ENCODE results near the gene MYOF.
"Not testable (repeated sequence)": the region's sequence is repeated elsewhere in the genome, so short reads cannot be mapped to it uniquely, and the experiment has no call there.

Gene MYOF

GRCh38 chr10:93420944-93421825 is 60.9 kb downstream of the MYOF start:
- no peak for DNase-seq (ENCODE audit: low read depth)

DNA sequence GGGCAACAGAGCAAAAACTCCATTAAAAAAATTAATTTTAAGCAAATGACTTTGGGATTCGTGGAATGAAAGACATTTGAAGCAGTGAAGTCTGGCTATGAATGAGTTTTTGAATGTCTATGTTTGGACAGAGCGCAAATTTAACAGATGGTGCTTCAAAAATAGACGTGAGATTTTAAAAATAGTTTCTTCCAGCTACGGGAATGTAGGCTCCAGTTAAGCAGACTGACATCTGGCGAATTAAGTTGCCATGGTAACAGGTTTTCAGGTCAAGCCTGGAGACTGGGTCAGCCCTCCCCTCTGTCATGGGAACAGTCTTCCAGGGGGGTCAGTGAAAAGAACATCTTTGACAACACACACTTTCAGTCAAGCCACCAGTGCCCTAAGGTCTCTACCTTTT is 62.0 kb downstream of the MYOF start:
- DNase-seq (ENCODE audit: low read depth) = no peak

DNA sequence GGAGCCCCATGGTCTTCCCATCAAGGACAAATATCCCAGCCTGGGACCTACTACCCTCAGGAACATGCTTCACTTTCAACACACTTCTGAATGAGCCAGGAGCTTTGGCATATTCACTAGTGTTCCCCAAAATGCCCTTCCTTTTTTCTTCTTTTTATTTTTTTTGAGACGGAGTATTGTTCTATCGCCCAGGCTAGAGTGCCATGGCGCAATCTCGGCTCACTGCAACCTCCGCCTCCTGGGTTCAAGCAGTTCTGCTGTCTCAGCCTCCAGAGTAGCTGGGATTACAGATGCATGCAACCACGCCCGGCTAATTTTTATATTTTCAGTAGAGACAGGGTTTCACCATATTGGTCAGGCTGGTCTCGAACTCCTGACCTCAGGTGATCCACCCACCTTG is 63.1 kb downstream of the MYOF start:
- DNase-seq (ENCODE audit: low read depth) = not testable (repeated sequence)

GRCh38 chr10:93417921-93418320 is 64.2 kb downstream of the MYOF start:
- no peak for DNase-seq (ENCODE audit: low read depth)

- no peak for DNase-seq (ENCODE audit: low read depth)
Observed at GRCh38 chr10:93417266-93417665, 64.9 kb downstream of the MYOF start.

- no peak for DNase-seq (ENCODE audit: low read depth)
Observed at GRCh38 chr10:93416824-93417223, 65.3 kb downstream of the MYOF start.

DNA sequence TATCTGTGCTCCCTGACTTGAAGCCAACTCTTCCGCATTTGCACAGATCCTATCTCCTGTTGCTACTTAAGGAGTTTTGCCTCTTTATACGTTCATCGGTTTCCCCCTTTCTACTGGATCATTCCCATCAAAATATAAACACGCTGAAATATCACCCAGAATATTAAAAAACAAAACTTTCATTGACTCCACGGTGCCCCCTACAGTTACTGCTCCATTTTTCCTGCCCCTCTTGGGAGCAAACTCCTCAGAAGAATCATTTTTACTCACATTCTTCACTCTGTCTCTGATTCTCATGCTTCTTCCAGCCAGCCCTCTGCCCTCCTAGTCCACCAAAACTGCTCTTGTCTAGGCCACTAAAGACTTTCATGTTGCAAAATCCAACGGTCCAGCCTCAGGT is 66.4 kb downstream of the MYOF start:
- no peak for DNase-seq (ENCODE audit: low read depth)

- no peak for DNase-seq (ENCODE audit: low read depth)
Observed at GRCh38 chr10:93413252-93413689, 68.9 kb downstream of the MYOF start.

GRCh38 chr10:93412801-93413200 is 69.3 kb downstream of the MYOF start:
- DNase-seq (ENCODE audit: low read depth) = no peak

- no peak for DNase-seq (ENCODE audit: low read depth)
Observed at GRCh38 chr10:93410697-93411348, 71.3 kb downstream of the MYOF start.

GRCh38 chr10:93408783-93409182 is 73.4 kb downstream of the MYOF start:
- no peak for DNase-seq (ENCODE audit: low read depth)

DNA sequence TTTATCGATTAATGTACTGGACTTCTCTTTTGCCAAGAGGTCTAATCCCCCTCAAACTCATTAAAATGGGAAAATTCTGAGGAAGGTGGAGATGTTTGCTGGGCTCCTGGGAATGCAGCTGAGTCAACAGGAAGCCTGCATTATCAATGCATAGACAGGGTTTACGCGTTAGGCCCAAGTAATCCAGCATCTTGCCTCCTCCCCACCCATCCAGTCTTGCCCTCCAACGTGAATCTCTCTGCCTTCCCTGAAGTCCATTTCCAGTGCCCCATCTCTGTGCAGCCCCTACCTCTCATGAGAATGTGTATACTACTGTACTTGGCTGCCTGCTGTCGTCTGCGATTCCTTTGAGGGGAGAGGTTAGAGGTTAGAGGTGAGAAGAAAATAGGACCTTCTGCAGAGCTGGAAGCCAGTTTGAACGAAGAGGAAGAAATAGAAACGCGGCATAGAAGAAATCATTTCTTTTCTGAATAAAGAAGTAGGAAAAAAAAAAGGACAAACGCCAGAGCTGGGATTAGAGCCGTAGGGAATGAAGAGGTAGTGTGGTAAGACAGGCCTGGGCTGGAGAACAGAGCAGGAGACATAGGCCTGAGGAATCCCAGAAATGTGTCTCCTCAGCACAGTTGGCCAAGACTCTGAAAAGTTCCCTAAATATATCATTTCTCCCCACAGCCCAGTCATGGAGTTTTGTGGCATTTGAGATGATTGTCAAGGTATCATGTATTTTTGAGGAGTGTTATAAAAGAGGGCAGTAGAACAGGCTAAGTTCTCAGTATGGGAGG is 75.6 kb downstream of the MYOF start:
- no peak for DNase-seq (ENCODE audit: low read depth)

- DNase-seq (ENCODE audit: low read depth) = no peak
Observed at GRCh38 chr10:93404048-93404354, 78.1 kb downstream of the MYOF start.

DNA sequence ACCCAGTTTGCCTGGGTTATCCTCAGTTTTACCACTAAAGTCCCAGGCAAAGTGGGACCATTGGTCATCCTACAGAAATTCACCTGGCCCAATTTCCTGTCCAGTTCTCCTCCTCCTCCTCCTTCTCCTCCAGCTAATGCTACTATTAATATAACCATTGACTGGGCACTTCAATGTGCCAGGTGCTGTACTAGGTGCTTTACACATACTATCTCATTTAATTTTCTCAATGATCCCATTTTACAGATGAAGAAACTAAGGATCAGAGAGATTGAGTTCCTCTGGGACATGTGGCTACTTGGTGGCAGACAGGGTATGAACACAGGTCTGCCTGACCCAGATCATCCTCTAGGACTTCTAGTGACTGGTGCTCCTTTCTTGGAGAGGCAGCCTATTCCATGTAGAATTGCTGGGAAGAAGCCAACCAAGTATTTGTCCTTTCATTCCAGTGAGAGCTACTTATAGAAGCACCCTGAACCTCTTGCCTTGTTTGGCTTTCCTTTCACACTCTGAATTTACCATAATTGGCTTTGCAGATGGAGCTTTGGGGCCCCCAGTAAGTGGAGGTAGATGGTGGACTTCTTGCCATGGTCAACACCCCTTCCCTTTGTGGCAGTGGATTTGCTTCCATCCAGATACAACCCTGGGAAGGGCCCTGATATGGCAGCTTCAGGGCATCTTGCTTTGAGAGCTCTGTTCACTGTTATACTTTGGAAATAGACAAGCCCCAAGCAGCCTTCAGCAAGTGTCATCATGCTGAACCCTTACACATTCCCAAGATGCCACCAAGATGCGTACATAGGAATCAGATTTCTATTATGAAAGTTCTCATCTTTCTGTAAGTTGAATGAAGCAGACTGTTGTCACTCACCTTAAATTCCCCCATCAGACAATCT is 78.7 kb downstream of the MYOF start:
- DNase-seq (ENCODE audit: low read depth) = no peak

- DNase-seq (ENCODE audit: low read depth) = no peak
Observed at GRCh38 chr10:93402192-93402591, 79.9 kb downstream of the MYOF start.

- no peak for DNase-seq (ENCODE audit: low read depth)
Observed at GRCh38 chr10:93398528-93398927, 83.6 kb downstream of the MYOF start.

DNA sequence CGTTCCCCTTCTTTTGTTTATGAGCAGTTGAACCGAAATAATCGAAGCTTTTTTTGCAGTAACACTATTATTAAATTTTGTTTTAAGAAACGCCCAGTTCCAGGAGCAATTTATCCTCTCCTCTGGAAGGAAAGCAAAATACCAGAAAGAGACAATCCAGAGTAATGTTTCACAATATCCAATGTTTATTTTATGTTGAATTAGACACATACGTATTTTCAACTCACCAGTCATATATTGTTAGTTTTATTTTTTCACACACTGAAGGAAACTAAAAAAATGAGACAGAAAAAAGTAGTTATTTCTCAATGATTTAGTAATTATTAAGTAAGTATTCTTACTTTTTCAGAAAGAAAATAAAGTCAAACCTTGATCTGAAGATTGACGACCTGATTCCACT is 85.1 kb downstream of the MYOF start:
- no peak for DNase-seq (ENCODE audit: low read depth)

DNA sequence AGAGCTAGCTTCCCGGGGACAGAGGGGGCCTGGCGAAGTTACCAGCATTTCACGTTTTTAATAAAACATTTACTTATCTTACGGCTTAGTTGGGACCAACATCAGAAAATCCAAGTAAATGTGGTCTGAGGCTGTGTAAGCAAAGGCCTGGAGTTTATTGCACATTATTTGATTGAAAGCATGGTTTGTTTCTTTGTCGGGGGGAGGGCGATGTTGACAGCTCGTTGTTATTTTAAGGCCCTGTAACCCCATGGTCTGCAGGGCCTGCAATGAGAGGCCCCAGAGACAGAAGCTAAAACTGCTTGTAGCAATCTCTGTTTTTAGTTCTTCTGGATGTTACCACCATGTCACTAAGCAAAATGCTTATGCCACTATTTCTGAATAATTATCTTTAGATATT is 88.9 kb downstream of the MYOF start:
- DNase-seq (ENCODE audit: low read depth) = no peak

- no peak for DNase-seq (ENCODE audit: low read depth)
Observed at GRCh38 chr10:93392121-93392520, 90.0 kb downstream of the MYOF start.

GRCh38 chr10:93390306-93391090 is 91.6 kb downstream of the MYOF start:
- DNase-seq (ENCODE audit: low read depth) = no peak

All from stimulated activated CD8-positive, alpha-beta memory T cell treated with anti-CD3 and anti-CD28 coated beads, Interleukin-12 subunit alpha, Interleukin-12 subunit beta, amount 100 ng/mL, for 4 hours (primary cell).